HG03521 (cell line): ENCODE data around the gene FIZ1.

Experiments used
- ATAC-seq: cut with Tn5 transposase; IDR thresholded peaks from one replicate; pipeline ENCODE4 v1.9.1; 2021; ENCODE audit warnings: mild to moderate bottlenecking, moderate library complexity; ENCODE audit not compliant: unreplicated experiment

FIZ1 gene

DNA sequence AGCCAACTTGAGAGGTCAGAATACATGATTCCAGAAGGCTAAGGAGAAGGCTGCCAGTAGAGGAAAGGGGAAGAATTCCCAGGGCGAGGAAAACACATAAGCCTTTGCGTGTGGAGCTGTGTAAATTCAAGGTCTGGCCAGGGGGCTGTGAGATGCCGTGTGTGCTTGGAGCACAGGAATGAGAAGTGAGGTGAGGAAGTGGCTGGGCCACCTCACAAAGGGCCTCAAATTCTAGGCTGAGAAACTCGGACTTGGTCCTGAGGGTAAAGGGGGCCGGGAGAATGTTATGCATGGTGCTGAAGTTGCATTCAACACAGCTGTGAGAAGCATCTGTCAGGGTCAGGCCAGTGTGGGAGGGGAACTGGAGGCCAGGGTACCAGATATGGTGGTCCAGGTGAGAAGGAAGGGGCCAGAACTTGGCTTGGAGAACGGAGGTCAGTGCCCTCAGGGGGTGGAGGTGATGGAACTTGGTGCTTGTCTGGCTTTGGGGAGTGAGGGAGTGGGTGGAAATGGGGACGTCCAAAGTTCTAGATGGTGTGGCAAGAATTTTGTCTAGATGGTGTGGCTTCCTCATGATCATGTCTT lies 36.6 kb upstream of the FIZ1 start:
- ATAC-seq: no peak

DNA sequence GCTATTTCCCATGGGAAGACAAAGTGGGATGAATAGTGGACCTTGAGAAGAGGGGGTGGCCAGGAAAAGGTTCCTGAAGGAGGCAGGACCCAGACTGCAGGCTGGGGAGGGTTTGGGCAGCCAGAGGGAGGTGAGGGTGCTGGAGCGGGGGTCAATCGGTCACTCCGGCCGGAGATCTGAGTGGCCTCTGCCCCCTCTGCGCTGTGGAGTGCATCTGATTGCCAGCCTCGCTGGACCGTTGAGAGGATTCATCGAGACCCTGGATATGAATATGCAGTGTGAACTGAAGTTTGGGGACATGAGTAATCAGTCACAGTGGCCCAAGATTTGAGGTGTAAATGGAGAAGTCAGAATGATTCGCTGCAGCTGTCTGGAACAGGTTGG lies 36.0 kb upstream of the FIZ1 start:
- no peak for ATAC-seq

DNA sequence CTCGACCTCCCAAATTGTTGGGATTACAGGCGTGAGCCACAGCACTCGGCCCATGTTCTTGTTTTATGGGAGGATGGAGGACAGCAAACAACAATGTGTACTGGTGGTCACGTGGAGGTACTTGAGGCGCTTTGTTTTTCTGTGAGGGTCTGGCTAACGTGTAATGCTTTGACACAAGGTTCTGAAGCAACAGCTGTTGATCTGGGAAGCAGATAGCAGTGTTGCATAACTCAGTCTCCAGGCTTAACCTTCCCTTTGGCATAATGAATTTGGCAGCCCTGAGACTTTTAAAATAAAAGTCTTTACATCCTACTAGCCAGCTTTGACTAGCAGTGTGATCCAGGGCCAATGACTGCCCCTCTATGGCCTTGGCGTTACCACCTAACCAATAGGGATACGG lies 34.5 kb upstream of the FIZ1 start:
- ATAC-seq: no peak

DNA sequence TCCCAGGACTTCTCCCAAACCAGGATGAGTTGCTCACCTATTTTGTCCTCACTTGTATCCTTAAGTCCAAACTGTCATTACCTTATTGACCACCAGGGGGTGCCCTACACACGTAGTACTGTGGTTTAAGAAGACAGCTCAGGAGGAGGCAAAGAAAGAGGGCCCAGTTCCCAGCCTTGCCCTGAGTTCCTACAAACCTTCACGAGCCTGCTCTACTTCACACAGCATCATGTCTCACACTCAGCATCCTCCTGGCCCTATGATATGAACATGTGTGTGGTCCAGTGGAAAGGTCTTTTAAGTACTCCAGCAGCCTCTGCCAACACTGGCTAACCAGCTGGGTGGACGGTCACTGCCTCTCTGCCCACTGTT lies 33.1 kb upstream of the FIZ1 start:
- no peak for ATAC-seq

DNA sequence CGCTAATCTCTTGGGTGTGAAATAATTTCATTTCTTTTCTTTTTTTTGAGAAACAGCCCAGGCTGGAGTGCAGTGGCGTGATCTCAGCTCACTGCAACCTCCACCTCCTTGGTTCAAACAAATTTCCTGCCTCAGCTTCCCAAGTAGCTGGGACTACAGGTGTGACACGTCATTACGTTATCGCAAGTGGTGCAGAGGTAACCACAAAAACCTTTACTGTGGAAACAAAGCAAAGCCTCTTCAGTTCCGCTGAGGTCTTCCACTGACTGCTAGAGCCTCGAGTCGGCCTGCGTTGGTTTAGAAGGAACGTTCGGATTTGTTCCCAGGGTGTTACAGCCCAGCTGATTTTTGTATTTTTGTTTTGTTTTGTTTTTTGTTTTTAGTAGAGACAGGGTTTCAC lies 27.0 kb upstream of the FIZ1 start:
- no peak for ATAC-seq

DNA sequence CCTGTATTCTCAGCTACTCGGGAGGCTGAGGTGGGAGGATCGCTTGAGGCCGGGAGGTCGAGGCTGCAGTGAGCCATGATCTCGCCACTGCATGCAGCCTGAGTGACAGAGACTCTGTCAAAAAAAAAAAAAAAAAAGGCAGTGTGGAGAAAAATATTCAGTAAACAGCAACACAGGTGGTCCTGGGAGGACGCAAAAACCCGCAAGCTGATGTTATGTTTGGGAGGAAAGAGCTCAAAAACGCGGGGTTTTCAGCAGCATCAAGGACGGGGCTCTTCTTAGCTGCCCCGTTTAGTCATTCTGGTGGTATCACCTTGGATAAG lies 25.6 kb upstream of the FIZ1 start:
- no peak for ATAC-seq

DNA sequence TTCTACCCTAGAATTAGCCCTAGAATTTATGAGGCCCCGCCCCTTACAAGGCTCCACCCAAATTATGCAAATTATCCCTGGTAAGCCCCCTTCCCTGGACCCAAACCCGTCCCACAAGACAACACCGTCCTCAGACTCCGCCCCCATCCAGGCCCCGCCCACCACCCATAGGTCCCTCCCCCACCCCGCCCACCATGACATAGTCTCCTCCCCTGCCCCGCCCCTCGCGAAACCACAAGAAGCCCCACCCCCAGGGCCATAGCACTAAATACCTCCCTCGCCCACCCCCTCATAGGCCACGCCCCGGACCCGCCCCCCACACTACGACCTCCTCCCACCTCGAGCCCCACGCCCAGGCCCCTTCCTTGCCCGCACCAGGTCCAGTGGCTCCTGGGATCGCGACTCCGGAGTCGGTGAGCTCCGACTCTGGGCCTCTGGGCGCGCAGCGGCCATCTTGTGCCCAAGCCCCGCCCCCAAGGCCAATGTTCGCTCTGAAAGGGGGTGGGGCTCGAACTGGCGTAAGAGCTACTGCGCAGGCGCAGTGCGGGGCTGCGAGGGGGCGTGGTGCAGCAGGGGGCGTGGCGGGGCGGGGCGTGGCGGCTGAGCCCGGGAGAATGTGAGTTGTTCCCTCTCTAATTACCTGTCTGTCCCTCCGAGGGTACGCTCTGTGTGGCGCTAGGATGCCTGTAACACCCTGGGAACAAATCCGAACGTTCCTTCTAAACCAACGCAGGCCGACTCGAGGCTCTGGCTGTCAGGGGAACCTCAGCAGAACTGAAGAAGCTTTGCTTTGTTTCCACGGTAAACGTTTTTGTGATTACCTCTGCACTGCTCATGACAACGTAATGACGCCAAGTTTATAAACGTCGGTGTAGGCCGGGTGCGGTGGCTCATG lies 25.0 kb upstream of the FIZ1 start, which contains the start of gene ZNF784:
Gene ZNF784 (minus strand): TSS at position 458 of the 895 bp plus-strand sequence. CDS start 5 bp downstream, at position 453.
- ATAC-seq: peak; percentile 61

DNA sequence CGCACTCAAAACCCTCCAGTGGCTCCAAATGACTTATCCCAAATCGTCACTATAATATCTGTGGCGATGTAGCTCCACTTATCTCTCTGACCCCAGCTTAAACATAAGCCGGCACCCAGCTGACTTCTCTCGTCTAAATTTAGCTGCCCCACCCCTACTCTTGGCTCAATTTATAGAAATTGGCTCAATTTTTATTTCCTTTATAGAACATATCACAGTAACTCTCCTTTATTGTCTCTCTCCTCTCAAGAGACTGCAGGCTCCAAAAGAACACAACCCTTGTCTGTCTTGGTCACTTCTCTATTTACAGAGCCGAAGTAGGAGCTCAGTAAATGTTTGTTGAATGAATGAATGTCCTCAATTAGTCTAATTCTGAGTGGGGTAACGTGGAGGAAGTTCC lies 24.2 kb upstream of the FIZ1 start:
- no peak for ATAC-seq

DNA sequence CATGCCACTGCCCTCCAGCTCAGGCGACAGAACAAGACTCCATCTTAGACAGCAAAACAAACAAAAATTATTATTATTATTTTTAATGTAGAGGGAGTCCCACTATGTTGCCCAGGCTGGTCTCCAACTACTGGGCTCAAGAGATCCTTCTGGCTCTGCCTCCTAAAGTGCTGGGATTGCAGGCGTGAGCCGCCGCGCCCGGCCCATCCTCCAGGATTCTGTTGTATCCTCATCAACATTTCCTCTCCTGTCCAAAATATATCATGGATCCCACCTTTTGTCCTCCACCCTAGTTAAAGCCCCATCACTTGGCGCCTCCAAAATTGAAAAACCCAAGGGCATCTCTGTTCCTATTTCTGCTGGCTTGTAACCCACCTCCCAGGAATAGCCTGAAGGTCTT lies 23.8 kb upstream of the FIZ1 start:
- no peak for ATAC-seq

DNA sequence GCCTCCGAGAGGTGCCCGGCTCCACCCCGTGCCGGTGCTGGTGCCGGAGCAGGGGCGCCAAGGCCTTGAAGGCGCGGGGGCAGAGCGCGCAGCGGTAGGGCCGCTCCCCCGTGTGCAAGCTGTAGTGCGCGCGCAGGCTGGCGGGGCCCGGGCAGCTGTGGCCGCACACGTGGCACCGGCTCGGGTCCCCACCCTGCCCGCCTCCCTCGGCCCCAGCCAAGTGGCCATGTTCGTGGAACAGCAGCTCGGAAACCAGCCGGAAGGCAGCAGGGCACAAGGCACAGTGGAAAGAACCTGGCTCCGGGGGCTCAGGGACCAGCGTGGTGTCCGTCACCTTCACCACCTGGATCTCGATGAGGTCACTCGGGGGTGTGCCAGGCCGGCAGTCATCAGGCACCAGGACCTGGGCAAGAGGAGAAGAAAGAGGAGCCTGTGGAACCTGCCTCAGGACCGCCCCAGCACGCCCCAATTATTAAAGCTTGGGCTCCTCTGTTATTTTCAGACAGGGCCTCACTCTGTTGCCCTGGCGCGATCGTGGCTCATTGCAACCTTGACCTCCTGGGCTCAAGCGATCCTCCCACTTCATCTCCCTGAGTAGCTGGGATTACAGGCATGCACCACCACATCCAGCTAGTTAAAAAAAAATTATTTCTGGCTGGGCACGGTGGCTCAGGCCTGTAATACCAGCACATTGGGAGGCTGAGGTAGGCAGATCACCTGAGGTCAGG lies 23.1 kb upstream of the FIZ1 start:
- ATAC-seq: no peak

DNA sequence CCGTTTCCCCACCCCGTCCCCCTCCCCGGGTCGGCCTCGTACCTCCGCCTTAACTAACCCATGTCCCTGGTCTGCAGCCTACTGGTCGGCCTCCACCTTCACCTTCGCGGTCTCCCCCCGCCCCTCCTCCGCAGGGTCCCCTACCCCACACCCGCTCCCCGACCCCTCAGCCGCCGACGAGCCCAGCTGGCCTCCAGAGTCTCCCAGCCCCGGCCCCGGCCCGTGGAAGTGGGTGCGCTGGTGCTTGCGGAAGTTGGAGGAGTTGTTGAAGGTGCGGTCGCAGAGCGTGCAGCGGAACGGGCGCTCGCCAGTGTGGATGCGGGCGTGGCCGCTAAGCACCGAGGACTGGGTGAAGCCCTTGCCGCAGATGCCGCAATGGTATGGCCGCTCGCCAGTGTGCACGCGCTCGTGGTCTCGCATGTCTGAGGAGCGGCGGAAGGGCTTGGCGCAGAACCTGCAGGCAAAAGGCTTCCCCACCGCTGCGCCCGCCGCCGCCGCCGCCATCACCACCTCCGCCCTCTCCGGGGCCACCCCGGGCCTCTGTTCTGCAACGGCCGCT lies 22.4 kb upstream of the FIZ1 start:
- no peak for ATAC-seq

DNA sequence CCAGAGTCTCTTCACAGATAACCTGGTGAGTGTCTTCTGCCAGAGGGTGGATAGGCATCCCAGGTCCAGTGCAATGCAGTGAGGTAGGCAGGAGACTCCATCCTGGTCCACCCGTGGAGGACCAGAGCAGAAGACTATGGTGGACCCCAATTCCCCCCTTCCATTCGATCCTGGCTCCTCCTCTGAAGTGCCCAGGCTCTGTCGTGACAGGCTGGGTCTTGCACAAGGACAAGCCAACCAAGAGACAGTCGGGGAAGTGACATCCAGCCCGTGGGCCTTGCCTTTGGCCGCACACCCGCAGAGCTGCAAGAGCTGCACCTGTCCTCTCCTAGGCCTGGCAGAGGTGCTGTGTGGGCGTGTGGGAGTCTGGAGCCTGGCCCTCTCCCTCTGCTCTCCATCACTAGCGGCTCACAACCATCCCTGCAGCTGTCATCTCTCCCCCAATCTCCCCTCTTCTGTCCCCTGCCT lies 21.9 kb upstream of the FIZ1 start:
- ATAC-seq: no peak

DNA sequence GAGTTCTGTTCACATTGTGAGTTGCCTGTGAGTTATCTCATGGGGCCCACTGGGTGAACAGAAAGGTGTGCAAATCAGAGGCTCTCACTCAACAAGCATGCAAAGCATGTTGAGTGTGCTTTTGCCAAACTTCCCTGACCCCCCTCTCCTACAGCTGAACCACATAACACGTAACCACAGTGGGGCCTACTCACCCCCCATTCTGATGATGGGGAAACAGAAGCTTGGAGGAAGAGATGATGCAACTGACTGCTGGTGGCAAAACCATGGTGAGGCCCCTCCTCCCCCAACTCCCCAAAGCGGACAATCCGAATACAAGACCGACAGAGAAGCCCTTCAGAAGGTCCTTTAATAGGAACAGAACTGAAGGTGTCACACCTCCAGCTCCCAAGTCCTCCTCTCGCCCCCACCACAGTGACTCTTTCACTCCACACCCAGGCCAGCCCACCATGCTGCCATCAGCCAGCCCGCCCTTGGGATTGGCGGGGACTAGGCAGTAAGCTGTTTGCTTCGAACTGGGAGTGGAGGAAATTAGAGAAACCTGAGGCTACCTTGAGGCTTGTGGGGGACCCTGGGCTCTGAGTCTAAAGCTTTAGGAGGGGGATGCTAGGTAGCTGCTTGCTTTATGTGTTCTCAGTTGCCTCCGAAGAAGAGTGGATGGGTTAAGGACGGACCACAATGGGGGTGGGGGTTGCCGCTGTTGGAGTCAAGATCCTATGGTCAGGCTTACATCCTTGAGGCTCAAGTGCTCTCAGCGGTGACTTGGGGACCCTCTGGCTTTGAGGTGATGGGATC lies 21.3 kb upstream of the FIZ1 start:
- no peak for ATAC-seq

DNA sequence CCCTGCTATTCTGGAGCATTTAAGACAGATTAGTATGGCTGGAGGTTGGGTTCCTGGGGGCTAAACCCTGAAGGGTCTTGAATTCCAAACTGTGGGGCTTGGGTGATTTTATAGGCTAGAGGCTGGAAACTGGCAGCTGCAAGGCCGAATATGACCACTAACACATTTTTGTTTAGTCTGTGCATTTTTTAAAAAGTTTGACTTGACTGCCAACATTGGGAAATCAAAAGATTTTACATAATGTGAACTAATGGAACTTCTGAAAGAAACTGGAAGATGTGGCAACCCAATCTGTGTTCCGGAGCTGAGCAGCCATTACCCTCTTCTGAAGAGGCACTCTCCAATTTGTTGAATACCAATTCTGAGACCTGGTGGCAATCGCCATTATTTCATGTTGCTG lies 20.0 kb upstream of the FIZ1 start:
- ATAC-seq: no peak

DNA sequence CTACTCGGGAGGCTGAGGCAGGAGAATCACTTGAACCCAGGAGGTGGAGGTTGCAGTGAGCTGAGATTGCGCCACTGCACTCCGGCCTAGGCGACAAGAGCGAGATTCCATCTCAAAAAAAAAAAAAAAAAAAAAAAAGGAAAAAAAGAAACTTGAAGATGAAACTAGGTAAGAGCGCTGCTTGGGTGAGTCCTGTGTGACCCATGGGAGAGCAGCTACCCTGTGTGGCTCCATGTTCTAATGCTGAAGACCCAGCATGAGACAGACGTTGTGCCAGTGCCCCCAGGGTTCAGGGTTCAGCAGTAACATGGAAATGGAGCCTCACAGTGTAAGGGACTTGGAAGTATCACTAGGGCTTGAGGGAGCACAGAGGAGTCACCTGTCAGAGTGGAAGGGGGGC lies 19.1 kb upstream of the FIZ1 start:
- ATAC-seq: no peak

DNA sequence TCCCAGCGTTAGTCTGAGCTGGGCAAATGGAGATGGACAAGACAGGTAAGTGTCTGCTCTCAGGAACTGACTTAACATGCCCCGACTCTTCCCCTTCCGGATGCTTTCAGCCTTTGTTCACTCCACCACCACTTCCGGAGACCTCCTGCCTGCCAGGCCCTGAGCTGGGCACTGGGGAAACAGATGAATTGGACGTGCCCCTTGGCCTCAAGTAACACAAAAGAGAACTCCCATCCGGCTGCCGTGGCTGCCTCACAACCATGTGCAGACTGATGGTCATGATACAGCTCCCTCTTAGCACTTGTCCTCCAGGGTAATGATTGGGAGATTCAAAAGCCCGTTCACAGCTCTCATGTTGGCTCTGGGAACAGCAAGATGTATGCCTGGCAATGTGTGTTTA lies 18.1 kb upstream of the FIZ1 start:
- ATAC-seq: no peak

DNA sequence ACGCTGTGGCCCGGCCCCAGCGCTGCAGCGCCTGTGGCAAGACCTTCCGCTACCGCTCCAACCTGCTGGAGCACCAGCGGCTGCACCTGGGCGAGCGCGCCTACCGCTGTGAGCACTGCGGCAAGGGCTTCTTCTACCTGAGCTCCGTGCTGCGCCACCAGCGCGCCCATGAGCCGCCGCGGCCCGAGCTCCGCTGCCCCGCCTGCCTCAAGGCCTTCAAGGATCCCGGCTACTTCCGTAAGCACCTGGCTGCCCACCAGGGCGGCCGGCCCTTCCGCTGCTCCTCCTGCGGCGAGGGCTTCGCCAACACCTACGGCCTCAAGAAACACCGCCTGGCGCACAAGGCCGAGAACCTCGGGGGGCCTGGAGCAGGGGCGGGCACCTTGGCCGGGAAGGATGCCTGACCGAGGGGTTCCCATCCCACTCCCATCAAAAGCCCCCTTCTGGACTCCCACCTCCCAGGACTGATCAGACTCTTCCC lies 17.1 kb upstream of the FIZ1 start:
- no peak for ATAC-seq

DNA sequence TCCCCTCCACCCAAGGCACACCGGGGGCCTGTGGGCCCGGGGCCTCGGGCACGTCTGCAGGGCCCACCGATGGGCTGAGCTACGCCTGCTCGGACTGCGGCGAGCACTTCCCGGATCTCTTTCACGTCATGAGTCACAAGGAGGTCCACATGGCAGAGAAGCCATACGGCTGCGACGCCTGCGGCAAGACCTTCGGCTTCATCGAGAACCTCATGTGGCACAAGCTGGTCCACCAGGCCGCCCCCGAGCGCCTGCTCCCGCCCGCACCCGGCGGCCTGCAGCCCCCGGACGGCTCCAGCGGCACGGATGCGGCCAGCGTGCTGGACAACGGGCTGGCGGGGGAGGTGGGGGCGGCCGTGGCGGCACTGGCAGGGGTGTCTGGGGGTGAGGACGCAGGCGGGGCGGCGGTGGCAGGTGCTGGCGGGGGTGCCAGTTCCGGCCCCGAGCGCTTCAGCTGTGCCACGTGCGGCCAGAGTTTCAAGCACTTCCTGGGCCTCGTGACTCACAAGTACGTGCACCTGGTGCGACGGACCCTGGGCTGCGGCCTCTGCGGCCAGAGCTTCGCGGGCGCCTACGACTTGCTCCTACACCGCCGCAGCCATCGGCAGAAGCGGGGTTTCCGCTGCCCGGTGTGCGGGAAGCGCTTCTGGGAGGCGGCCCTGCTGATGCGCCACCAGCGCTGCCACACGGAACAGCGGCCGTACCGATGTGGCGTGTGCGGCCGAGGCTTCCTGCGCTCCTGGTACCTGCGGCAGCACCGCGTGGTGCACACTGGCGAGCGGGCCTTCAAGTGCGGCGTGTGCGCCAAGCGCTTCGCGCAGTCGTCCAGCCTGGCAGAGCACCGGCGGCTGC lies 16.5 kb upstream of the FIZ1 start:
- ATAC-seq: no peak

DNA sequence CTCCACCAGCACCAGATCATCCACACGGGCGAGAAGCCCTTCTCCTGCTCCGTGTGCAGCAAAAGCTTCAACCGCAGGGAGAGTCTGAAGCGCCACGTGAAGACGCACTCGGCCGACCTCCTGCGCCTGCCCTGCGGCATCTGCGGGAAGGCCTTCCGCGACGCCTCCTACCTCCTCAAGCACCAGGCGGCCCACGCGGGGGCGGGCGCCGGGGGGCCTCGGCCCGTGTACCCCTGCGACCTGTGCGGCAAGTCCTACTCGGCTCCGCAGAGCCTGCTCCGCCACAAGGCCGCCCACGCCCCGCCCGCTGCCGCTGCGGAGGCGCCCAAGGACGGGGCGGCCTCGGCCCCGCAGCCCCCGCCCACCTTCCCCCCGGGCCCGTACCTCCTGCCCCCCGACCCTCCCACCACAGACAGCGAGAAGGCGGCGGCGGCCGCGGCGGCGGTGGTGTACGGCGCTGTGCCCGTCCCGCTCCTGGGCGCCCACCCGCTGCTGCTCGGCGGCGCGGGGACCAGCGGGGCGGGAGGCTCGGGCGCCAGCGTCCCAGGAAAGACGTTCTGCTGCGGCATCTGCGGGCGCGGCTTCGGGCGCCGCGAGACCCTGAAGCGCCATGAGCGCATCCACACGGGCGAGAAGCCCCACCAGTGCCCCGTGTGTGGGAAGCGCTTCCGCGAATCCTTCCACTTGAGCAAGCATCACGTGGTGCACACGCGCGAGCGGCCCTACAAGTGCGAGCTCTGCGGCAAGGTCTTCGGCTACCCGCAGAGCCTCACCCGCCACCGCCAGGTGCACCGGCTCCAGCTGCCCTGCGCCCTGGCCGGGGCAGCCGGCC lies 15.6 kb upstream of the FIZ1 start:
- ATAC-seq: no peak
